Measurements from ENCODE around the gene SRSF10. TPM values are rescaled to one million over a fixed set of nuclear protein-coding genes. Genes with fewer than 3 reads are reported as not detected.

SRSF10 gene
- total and polyA plus RNA-seq, 9 of the 15 experiments (the other 6 are each of a cell fraction or from before 2014, with no cell fraction given), result 154 to 264 (median 205) TPM

GRCh38 chr1:23979881-23980727 lies at the start of gene SRSF10 (continued):
- peak; percentile 17 for TF ChIP-seq JUND (IDR thresholded peaks at IDR 0.05; ENCODE audit: borderline replicate concordance, low read depth, low read length)
- peak; percentile 28; the same call in 1 of the 3 replicates for TF ChIP-seq JUND (tag; IDR thresholded peaks at IDR 0.05; ENCODE audit: borderline replicate concordance, low read depth, low read length)
- TF ChIP-seq HES1 (IDR thresholded peaks at IDR 0.05; ENCODE audit: low read depth), result peak; percentile 26; the same call in 1 of the 2 replicates
- no peak for TF ChIP-seq XRCC4 (IDR thresholded peaks at IDR 0.05; ENCODE audit: extremely low read depth, insufficient read depth, insufficient read length)
- TF ChIP-seq RNF2 (IDR thresholded peaks at IDR 0.05), result peak; percentile 57
- 0 out of 2 replicates have a peak, but pooled peaks have one; percentile 45 for TF ChIP-seq FOXJ2 (tag; IDR thresholded peaks at IDR 0.05)
- peak; percentile 98 for TF ChIP-seq ARHGAP35 (IDR thresholded peaks at IDR 0.05; ENCODE audit: partially characterized antibody)
- peak; percentile 82 for TF ChIP-seq CC2D1A (IDR thresholded peaks at IDR 0.05)
- TF ChIP-seq CTCF (IDR thresholded peaks at IDR 0.05 in 2 of 3, conservative IDR thresholded peaks at IDR 0.05 in 1 of 3; ENCODE audit: insufficient read depth in 2 of 3, low read depth in 1 of 3, low read length in 3 of 3), result peak; percentile 26 to 60 (median 38); a peak in 5 of 6 replicates
- TF ChIP-seq ETV1 (tag; conservative IDR thresholded peaks at IDR 0.05; ENCODE audit: low read depth), result peak; percentile 21; the same call in 1 of the 2 replicates
- TF ChIP-seq TAL1 (IDR thresholded peaks at IDR 0.05), result no peak; the same call in 1 of the 2 replicates
- peak; percentile 23; the same call in 1 of the 2 replicates for TF ChIP-seq ZNF24 (IDR thresholded peaks at IDR 0.05)
- peak; percentile 92 for TF ChIP-seq CHD1 (IDR thresholded peaks at IDR 0.05; ENCODE audit: low read length)
- no peak; the same call in 1 of the 2 replicates for TF ChIP-seq ZNF274 (IDR thresholded peaks at IDR 0.05; ENCODE audit: borderline replicate concordance, low read depth, low read length)
- TF ChIP-seq ZKSCAN1 (IDR thresholded peaks at IDR 0.05; ENCODE audit: low read depth, low read length), result peak; percentile 59; the same call in 1 of the 2 replicates
- TF ChIP-seq CHD2 (IDR thresholded peaks at IDR 0.05; ENCODE audit: low read depth, low read length), result peak; percentile 98
- TF ChIP-seq MITF (IDR thresholded peaks at IDR 0.05), result 0 out of 2 replicates have a peak, but pooled peaks have one; percentile 37
- TF ChIP-seq RAD21 (CRISPR knock-in tag; conservative IDR thresholded peaks at IDR 0.05 in 1 of 2, IDR thresholded peaks at IDR 0.05 in 1 of 2), result 0 out of 4 replicates have a peak, but pooled peaks of 1 of the 2 experiments have one; percentile 17
- TF ChIP-seq HNRNPLL (IDR thresholded peaks at IDR 0.05; ENCODE audit: low read depth, low read length, poor library complexity, severe bottlenecking), result peak; percentile 92
- TF ChIP-seq FOSL1 (tag; conservative IDR thresholded peaks at IDR 0.05), result peak; percentile 63
- no peak; the same call in 1 of the 2 replicates for TF ChIP-seq GTF2A2 (tag; IDR thresholded peaks at IDR 0.05)
- TF ChIP-seq XRCC3 (IDR thresholded peaks at IDR 0.05), result no peak
- TF ChIP-seq CXXC5 (CRISPR knock-in tag; IDR thresholded peaks at IDR 0.05), result peak; percentile 92
- peak; percentile 55; the same call in 1 of the 2 replicates for TF ChIP-seq KLF13 (tag; IDR thresholded peaks at IDR 0.05; ENCODE audit: borderline replicate concordance, low read depth)
- no peak; the same call in 1 of the 2 replicates for TF ChIP-seq HLTF (IDR thresholded peaks at IDR 0.05)
- peak; percentile 79 for TF ChIP-seq CTBP1 (IDR thresholded peaks at IDR 0.05; ENCODE audit: borderline replicate concordance)

Data from K562 (cell line).